HCT116 (cell line): ENCODE results near the gene RBP4.

Source experiments
- CBX3 ChIP-seq: IDR thresholded peaks from 2 replicates; pipeline ENCODE4 v1.6.1; 2012; ENCODE audit warnings: low read depth
- CEBPB ChIP-seq: IDR thresholded peaks from 2 replicates; pipeline ENCODE4 v1.6.1; 2012; ENCODE audit warnings: low read depth
- EZH2 ChIP-seq: fragments of 200-600 bp; sonication (generic); IDR thresholded peaks from 2 replicates; pipeline ENCODE4 v1.6.1; 2017; ENCODE audit warnings: antibody characterized with exemption, mixed run types
- JUND ChIP-seq: IDR thresholded peaks from 2 replicates; pipeline ENCODE4 v1.6.1; 2012
- POLR2A ChIP-seq: IDR thresholded peaks from 2 replicates; pipeline ENCODE4 v1.7.0; 2011; ENCODE audit warnings: borderline replicate concordance; ENCODE audit not compliant: insufficient read depth, insufficient read length; ENCODE audit errors: extremely low read depth
- POLR2AphosphoS5 ChIP-seq: IDR thresholded peaks from 2 replicates; pipeline ENCODE4 v1.6.1; 2011; ENCODE audit warnings: mild to moderate bottlenecking, low read depth, low read length, moderate library complexity
- REST ChIP-seq: IDR thresholded peaks from 2 replicates; pipeline ENCODE4 v1.6.1; 2012; ENCODE audit warnings: low read depth
- SRF ChIP-seq: IDR thresholded peaks from 2 replicates; pipeline ENCODE4 v1.6.1; 2012; ENCODE audit warnings: low read depth
- ZNF274 ChIP-seq: fragments of 200-500 bp; sonication (Bioruptor generic); IDR thresholded peaks from 2 replicates; pipeline ENCODE4 v1.6.1; 2014; ENCODE audit warnings: mild to moderate bottlenecking, low read depth, low read length, inconsistent platforms
- TF ChIP-seq, protein P1 (sequence below), 3 experiments: fragments of 200-600 bp in 1 of 3; sonication (generic) in 1 of 3; IDR thresholded peaks in 2 of 3; conservative IDR thresholded peaks in 1 of 3; 2 replicates each; pipeline ENCODE4 v1.5.1; 2012 to 2017; ENCODE audit warnings: low read depth in 2 of 3, low read length in 2 of 3, antibody characterized with exemption in 1 of 3, borderline replicate concordance in 1 of 3, control low read depth in 1 of 3, mild to moderate bottlenecking in 1 of 3, mixed read lengths in 1 of 3, mixed run types in 1 of 3, moderate library complexity in 1 of 3; ENCODE audit not compliant: insufficient read depth in 1 of 3
- TF ChIP-seq, protein P2 (sequence below): IDR thresholded peaks from 2 replicates; pipeline ENCODE4 v1.6.1; 2012
- TF ChIP-seq, protein P3 (sequence below): IDR thresholded peaks from 2 replicates; pipeline ENCODE4 v1.6.1; 2011; ENCODE audit warnings: mild to moderate bottlenecking, low read length, moderate library complexity; ENCODE audit not compliant: insufficient replicate concordance; ENCODE audit errors: extremely low read depth

- no peak for TF ChIP-seq POLR2A
- TF ChIP-seq, protein P1, sequence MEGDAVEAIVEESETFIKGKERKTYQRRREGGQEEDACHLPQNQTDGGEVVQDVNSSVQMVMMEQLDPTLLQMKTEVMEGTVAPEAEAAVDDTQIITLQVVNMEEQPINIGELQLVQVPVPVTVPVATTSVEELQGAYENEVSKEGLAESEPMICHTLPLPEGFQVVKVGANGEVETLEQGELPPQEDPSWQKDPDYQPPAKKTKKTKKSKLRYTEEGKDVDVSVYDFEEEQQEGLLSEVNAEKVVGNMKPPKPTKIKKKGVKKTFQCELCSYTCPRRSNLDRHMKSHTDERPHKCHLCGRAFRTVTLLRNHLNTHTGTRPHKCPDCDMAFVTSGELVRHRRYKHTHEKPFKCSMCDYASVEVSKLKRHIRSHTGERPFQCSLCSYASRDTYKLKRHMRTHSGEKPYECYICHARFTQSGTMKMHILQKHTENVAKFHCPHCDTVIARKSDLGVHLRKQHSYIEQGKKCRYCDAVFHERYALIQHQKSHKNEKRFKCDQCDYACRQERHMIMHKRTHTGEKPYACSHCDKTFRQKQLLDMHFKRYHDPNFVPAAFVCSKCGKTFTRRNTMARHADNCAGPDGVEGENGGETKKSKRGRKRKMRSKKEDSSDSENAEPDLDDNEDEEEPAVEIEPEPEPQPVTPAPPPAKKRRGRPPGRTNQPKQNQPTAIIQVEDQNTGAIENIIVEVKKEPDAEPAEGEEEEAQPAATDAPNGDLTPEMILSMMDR (IDR thresholded peaks at IDR 0.05 in 2 of 3, conservative IDR thresholded peaks at IDR 0.05 in 1 of 3; ENCODE audit: borderline replicate concordance in 1 of 3, insufficient read depth in 1 of 3, low read depth in 2 of 3, low read length in 2 of 3) = no peak
- no peak for TF ChIP-seq CBX3
- no peak for TF ChIP-seq REST
- TF ChIP-seq EZH2 = no peak
- no peak for TF ChIP-seq SRF
- no peak for TF ChIP-seq CEBPB
- no peak for TF ChIP-seq ZNF274
- TF ChIP-seq, protein P2, sequence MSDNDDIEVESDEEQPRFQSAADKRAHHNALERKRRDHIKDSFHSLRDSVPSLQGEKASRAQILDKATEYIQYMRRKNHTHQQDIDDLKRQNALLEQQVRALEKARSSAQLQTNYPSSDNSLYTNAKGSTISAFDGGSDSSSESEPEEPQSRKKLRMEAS = no peak
- TF ChIP-seq JUND = no peak
- no peak for TF ChIP-seq POLR2AphosphoS5
- TF ChIP-seq, protein P3, sequence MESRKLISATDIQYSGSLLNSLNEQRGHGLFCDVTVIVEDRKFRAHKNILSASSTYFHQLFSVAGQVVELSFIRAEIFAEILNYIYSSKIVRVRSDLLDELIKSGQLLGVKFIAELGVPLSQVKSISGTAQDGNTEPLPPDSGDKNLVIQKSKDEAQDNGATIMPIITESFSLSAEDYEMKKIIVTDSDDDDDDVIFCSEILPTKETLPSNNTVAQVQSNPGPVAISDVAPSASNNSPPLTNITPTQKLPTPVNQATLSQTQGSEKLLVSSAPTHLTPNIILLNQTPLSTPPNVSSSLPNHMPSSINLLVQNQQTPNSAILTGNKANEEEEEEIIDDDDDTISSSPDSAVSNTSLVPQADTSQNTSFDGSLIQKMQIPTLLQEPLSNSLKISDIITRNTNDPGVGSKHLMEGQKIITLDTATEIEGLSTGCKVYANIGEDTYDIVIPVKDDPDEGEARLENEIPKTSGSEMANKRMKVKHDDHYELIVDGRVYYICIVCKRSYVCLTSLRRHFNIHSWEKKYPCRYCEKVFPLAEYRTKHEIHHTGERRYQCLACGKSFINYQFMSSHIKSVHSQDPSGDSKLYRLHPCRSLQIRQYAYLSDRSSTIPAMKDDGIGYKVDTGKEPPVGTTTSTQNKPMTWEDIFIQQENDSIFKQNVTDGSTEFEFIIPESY = no peak
Observed at GRCh38 chr10:93599335-93599734, 1.7 kb downstream of the RBP4 start.
